HG02870 (cell line): ENCODE measurements around the gene NSUN4.

ENCODE experiments used
- ATAC-seq: cut with Tn5 transposase; IDR thresholded peaks from one replicate; pipeline ENCODE4 v1.9.1; 2021; ENCODE audit warnings: mild to moderate bottlenecking, moderate library complexity; ENCODE audit not compliant: unreplicated experiment

Gene NSUN4

DNA sequence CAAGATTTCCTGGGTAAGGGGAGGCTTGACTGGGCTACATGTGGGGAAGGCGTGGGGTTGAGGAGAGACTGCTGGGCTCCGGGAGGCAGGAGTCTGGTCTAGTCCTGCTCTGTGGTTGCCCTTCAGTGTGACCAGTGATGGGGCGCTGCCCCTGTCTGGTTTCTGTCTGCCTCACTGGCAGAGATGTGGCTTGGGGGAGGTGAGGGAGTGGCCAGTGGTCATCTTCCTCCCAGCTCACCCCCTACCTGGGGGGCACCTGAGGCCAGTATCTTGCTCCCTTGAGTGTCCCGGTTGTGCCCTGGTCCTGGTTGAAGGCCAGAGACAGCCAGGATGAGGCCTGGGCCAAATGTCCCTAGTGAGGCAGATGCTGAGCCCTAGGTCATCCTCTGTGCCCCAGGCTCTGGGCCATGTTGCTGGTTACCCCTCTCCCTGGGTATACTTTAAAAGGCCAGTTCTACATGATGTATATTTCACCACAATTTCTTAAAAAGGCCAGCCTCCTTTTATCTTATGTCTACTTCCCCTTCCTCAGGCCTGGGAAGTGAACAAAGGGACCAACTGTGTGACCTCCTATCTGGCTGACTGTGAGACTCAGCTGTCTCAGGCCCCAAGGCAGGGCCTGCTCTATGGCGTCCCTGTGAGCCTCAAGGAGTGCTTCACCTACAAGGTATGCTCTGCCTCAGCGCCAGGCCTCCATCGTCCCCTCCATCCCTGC, 64.0 kb downstream of the NSUN4 start:
- no peak for ATAC-seq

DNA sequence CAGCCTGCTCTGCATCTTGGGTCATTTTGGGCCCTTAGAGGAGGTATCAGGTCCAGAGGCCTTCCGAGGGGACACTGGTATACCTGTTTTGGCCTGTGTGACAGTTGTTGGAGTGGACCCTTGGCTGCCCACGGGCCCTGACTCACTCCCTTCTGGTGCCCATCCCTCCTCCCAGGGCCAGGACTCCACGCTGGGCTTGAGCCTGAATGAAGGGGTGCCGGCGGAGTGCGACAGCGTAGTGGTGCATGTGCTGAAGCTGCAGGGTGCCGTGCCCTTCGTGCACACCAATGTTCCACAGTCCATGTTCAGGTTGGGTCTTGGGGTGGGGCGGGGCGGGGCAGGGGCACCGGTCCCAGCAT, 64.6 kb downstream of the NSUN4 start:
- ATAC-seq, result no peak

DNA sequence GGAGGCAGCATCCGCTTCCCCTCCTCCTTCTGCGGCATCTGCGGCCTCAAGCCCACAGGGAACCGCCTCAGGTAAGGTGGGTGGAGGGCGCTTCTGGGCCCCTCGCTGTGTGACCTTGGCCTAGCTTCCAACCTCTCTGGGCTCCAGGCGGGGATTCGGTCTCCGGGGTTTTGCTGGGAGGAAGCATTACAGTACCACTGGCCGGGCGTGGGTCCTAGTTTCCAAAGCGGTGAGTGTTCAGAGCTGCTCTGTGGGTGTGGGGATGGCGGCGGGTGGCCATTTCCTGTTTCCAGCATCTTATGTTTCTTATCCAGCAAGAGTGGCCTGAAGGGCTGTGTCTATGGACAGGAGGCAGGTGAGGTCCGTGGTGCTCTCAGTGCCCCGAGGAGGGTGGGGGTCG, 65.1 kb downstream of the NSUN4 start:
- no peak for ATAC-seq

DNA sequence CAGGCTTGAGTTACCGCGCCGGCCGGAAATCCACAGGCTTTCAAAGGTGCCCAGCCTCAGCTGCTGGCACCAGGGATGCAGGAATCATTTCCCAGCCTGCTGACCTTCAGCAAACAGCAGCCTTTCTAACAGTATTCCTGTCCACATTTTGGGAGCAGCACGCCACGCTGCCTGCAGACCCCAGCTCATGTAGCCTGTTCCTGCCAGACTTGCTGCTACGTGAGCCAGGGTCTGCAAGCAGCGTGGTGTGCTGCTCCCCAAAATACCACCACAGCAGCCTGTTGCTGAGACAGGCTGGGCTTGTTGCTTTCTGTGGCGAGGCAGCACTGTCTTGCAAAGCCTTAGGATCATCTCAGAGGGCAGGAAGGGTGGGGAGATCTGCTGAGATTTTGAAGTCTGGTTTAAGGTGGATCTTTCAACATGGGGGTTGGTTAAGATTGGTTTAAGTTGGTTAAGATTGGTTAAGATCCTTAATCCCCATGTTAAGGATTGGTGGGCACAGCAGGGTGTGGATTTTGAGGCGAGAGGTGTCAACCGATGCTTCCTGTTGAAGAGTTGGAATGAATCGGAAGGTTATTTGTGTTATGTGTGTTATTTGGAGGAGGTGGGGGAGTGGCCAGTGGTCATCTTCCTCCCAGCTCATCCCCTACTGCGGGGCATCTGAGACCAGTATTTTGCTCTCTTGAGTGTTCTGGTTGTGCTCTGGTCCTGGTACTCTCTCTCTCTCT, 66.4 kb downstream of the NSUN4 start:
- no peak for ATAC-seq

DNA sequence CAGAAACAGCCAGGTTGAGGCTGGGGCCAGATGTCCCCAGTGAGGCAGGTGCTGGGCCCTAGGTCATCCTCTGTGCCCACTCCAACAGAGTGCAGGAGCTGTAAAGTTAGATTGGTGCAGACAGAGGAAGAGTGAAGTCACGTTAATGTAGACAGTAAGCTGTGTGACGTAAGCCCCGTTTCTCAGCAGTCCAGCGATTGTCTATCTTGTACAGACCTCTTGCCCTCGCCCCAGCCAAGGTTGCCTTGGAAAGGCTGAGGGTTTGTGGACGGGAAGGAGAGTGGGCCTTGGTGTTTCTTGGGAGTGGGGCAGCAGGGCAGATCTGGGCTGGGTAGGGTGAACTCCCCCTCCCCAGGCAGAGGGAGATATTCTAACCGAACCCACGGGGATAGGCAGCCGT, 67.0 kb downstream of the NSUN4 start:
- no peak for ATAC-seq

DNA sequence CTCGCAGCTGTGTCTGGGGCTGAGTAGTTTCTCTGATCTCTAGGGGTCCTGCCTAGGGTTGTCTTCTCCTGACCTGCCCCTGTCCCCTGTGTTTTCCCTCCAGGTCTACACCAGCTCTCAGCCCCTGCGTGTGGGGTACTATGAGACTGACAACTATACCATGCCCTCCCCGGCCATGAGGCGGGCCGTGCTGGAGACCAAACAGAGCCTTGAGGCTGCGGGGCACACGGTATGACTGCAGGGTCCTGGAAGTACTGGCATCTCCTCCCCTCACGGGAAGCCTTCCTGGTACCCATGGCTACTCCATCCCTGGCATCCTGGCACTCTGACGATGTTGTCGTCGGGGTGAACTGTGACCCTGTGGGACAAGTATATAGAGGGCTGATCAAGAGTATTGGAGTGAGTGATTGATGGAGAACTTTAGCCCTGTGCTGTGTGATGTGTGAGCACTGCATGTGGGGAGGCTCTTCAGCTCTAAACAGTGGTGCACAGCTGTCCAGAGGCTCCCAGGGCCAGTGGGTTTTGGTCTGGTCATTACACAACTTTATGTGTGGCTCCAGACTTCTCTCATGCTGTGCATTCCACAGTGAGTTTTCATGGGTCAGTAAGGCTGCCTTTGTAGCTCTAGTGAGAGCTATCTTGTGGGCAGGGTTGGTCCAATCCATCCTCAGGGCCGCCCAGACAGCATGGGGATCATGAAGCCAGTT, 67.9 kb downstream of the NSUN4 start:
- no peak for ATAC-seq

DNA sequence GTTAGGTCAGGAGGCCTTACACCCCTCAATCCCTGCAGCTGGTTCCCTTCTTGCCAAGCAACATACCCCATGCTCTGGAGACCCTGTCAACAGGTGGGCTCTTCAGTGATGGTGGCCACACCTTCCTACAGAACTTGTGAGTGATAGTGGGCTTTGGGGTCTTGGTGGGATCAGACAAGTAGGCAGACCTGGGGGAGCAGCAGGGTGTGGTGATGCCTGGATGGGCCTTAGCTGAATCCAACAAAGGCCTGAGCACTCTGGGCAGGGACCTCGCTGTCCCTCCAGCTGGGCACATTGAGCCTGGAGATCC, 68.4 kb downstream of the NSUN4 start:
- no peak for ATAC-seq

DNA sequence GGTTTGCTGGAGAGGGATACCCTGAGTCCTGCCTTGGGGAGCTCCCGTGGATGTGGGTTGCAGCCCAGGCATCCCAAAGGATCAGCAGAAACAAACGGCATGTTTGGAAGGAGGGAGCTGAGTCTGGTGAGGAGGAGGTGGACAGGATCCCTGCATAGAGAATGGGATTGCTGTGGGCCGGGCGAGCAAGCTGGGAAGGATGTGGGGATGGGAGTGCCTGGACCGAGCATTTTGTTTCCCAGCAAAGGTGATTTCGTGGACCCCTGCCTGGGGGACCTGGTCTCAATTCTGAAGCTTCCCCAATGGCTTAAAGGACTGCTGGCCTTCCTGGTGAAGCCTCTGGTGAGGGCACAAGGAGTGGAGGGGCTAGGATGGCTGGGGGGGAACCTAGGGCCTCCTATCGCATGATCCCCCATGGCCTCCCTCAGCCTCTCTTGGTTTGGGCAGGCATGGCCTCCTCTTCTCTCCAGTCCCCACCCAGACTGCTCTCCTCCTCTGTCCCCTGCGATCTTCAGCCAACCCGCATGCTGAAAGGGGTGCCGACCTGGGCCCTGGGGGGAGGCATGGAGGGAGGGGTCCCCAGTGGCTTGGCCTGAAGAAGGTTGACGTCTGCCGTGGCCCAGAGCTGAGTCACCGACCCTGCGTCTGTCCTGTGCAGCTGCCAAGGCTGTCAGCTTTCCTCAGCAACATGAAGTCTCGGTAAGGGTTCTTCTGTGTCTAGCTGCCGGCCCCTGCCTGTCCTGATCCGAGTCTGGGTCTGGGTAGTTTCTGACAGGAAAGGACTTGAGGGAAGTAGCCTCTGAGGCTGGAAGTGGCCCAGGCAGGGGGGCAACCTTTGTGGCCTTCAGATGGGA, 69.8 kb downstream of the NSUN4 start:
- ATAC-seq, result no peak

DNA sequence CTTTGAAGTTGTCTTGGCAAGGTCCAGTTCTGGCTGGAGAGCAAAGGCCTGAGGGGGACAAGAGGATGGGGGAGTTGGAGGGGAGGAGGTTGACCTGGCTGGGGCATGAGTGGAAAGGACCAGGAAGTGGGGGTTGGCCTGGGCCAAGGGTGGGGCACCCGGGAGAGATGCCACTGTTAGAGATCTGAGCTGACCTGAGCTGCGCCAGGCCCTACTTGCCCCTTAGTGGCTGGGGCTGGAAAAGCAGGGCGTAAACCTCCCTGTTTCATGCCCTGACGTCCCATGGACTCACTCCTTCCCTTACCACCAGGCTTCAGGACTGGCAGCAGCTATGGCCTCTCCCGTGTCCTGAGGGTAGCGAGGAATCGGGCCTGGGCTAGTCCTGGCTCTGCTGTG, 70.4 kb downstream of the NSUN4 start:
- ATAC-seq, result no peak
